Measurements from ENCODE around the gene ARMH1.
A peak's percentile ranks its signal among the peaks of the same experiment; 100 is the strongest.
"Not testable (repeated sequence)": the region's sequence is repeated elsewhere in the genome, so short reads cannot be mapped to it uniquely, and the experiment has no call there.

ARMH1 gene

DNA sequence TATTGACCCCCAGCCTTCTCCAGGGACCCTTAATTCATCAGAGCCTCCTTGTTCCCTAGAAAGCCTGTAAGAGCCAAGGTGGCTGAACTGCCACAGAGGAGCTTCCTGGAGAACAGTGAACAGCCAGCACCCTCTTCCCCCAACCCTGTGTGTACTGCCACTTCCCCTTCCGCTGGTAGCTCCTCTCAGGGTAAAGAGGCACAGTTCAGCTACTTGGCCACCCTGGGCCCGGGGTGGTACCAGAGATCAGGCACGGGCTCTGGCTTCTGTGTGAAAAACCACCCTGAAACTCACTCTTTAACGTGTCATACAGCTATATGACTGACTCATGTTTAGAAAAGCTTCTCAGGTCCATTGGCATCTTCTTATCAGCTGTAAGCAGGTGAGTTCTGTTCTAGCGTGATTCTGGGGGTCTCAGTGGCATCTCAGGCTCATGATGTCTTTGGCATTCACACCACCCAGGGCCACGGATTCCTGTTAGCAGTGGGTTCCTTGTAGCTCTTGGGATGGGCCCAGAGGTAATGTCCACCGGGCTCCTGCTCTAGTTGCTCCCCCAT is 22.4 kb downstream of the ARMH1 start:
- no peak for FAIRE-seq

DNA sequence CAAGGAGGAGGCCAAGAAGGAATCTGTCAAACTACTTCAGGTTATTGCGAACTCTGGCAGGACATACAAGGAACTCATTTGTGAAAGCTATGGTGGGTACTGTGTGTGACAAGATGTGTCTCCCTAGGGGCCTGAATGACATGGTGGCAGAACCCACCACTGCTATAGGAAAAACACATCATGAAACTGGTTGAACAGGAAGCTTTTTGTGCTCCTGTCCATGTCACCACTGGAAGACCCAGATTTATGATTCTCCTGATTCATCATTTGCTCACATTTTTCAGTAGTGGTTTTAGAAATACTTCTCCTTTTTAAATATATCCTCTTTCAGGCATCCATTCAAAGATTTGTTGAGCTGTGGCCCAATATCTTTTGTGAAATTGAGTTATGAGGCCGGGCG is 23.6 kb downstream of the ARMH1 start:
- FAIRE-seq: no peak

DNA sequence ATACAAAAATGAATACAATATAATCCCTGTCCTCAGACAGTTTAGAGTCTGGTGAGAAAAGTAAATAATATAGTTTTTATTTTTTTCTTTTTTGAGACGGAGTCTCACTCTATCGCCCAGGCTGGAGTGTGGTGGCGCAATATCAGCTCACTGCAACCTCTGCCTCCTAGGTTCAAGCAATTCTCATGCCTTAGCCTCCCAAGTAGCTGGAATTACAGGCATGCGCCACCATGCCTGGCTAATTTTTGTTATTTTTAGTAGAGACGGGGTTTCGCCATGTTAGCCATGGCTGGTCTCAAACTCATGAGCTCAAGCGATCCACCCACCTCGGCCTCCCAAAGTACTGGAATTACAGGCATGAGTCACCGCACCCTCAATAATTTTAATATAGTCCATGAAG is 24.9 kb downstream of the ARMH1 start:
- FAIRE-seq: not testable (repeated sequence)

DNA sequence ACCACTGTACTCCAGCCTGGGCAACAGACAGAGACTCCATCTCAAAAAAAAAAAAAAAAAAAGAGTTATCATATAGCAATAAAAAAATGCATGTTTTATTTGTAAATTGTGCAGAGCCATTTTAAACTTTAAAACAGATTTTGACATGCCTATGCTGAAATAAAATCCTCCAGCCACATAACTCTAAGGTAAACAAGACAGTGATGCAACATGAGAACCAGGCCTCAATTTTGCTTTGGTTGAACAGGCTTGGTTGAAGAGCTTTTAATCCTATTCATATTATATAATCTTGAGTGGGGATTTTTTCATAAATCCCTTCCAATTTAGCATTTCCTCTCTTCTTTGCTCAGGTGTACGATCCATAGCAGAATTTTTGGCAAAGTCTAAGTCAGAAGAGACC is 26.1 kb downstream of the ARMH1 start:
- FAIRE-seq: no peak

DNA sequence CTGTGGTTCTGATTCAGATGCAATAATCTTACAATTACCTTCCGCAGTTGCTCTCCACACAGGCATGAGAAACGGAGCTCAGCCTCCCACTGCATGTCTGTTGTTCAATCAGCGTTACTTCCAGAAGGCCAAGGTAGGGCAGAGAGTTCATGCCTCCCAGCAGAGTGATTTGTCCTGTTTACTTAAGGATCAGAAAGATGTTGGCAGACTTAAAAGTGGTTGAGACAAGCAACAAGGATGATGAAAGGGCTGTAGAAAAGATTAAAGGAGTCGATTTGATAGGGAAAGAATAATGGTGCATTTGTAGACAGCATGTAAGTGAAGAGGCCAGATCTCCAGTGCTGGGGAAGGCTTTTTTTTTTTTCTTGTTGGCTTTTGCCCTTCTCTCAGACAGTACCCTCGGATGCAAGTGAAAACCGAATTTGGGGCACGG is 26.6 kb downstream of the ARMH1 start:
- FAIRE-seq: no peak

DNA sequence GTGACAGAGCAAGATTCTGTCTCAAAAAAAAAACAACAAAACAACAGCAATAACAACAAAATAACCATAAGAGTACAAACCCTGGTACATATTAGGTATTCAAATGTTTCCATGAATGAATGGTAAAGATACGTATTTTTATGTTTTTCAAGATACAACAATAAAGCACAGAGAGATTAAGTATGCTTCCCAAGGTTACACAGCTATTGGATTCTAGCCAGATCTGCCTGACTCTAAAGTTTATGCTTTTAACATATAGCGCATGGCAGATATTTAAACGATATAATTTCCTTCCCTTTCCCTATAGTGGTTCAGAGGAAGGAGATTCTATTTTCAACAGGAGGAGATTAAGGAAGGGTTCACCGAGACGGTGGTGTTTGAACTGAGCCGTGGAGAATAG is 31.0 kb downstream of the ARMH1 start:
- no peak for FAIRE-seq

DNA sequence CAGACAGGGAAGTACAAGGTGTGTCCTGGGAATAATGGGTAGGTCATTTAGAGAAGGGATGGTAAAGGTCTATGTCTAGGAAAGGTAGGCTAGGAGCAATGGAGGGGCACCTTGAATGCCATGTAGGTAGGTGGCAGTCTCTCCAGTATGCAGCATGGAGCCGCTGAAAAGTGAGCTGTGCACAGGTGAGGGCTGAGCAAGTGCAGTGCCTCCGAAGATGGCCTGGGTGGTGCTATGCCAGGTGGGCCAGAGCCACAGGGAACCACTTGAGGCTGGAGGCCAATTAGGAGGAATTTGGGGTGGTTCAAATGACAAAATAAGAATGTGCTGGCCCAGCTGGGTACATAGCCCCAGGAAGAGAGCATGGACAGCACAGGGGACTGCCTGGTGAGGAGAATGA is 31.4 kb downstream of the ARMH1 start:
- FAIRE-seq: no peak

DNA sequence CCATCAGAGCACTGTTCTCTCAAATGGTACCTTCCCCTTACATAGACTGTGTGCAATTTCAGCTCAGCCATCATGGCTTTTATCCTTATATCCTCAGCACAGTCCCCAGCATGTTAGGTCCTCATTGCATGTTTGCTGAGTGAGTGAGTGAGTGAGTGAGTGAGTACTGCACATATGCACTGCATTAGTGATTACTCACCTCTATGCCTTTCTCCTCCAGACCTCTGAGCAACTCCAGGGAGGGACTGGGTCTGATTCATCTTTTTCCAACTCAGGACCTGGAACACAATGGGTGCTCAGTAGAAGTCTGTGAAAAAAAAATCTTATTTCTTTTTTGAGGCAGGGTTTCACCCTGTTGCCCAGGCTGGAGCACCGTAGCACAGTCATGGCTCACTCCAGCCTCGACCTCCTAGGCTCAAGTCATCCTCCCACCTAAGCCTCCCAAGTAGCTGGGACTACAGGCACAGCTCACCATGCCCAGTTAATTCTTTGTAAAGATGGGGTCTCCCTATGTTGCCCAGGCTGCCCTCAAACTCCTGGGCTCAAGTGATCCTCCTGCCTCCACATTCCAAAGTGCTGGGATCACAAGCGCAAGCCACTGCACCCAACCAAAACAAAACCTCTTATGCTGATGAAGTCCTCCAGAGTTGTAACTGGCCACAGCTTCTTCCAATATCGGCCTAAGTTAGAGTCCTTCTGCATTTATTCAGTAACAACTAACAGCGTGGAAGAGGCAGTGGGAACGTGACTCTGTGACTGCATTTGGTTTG is 32.8 kb downstream of the ARMH1 start:
- no peak for FAIRE-seq

DNA sequence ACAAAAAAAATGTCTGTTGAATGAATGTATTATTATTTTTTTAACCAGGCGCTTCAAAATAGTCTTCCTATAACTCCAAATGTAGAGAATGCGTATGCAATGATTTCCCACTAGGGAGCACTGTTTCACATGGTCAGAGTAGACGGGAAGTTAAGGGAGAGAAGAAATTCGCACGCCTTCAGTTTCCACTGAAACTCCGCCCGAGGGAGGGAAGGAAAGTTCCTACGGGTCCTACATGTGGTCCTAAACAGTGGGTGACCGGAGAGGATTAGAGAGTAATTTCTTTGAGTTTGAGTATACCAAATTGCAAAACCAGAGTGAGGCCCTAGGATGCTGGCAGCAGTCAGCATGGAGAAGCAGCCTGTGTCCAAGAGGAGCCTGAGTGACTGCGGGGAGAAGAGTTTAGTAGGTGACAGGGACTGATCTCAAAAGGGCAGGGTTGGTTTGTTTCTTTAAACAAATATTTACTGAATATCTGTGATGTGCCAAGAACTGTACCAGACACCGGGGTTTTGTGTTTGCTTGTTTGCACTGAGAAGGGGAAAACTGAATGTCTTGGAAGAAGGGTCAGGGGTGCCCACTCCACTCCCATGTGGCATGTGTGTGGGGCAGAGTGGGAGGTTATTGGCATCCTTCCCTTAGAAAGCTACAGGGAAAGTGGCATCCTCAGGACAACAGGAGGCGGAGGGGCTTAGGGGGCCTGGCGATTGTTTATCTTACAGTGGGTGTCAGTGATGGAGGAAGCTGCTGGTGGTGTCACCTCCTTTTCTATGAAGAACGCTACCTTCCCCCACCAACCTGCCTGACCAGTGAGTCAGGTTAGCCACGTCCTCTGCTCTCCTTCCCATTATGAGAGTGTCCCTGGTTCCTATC is 33.7 kb downstream of the ARMH1 start:
- peak; percentile 92 for FAIRE-seq

DNA sequence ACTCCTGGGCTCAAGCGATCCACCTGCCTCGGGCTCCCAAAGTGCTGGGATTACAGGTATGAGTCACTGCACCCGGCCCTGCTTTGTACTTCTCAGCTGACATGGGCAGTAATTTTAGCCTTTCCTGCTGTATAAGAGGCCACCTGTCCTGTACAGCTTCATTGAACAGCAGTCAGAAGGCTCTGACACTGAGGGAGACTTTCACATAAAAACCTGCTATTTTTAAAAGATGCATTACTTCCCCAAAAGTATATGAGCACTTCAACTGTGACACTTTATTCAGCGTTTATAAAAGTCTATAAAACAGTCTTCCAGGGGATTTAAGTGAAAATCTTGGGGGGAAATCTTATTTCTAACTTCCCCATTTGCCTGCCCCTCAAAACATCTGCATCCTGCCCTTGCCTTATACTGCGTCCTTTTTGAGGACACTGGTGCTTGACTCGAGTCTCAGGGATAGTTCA is 38.8 kb downstream of the ARMH1 start:
- no peak for FAIRE-seq

DNA sequence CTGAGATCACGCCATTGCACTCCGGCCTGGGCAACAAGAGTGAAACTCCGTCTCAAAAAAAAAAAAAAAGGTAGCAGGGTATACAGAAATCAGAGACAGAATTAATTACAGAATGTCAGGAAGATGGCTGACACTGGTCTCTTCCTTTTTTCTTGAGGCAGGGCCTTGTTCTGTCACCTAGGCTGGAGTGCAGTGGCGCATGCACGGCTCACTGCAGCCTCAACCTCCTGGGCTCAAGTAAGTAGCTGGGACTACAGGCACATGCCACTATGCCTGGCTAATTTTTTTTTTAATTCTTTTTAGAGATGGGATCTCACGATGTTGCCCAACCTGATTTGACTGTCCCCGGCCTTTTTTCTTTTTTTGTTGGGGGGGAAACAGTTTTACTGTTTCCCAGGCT is 40.0 kb downstream of the ARMH1 start:
- no peak for FAIRE-seq

DNA sequence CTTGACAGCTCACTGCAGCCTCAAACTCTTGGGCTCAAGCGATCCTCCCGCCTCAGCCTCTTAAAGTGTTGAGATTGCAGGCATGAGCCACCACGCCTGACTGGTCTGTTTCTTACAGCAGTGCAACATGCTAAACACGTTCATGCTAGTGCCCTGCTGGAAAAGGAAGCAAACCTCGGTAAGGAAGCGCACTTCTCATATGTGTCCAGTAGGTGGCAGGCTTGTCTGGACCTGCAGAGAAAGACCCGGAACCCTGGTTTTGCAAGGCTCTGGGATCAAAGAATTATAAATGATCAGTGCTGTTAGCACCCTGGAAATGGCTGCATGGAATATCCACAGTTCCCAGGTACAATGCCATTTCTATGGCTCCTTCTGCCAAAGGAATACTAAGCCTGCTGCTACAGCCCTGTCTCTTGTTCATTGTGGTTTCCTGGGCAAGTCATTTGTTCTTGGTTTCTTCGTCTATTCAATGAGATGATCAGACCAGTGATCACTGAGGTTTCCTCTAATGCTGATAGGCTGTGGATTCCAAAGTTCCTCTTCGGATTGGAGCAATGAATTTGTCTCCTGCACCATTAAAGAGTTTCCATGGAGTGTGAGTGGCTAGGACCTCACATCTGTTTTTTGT is 40.5 kb downstream of the ARMH1 start:
- peak; percentile 87 for FAIRE-seq

DNA sequence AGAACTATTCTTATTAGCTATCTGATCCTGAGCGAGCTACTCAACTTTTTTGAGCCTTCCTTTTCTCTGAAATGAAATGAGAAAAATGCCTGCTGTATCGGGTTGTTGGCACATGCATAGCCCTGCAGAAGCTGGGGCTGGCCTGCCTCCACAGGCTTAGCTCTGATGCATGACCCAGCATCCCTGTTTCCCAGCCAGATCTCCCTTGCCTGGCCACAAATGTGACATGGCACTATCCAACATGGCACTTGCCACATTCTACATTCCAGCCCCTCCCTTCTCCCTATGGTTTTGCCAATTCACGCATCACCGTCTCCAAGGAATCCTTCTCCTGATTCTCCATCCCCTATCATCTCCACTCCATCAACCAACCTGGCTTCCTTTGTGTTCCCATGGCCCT is 42.6 kb downstream of the ARMH1 start:
- FAIRE-seq: no peak

DNA sequence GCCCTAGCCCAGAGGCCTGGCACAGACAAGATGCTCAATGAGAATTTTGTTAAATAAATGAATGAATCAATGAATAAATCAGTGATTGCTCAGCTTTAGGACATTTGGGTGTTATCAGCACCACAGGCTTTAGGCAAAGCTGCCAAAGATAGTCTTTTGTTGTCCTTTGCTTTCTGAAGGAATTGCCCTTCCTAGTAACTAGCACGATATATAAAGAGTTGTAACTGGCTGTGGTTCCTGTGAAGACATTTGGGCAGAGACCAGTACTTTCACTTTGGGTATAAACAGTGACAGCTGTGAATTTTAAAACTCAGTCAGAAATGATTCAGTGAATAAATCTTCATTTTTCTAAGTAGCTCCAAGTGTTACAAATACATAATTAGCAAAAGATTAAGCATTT is 43.1 kb downstream of the ARMH1 start:
- no peak for FAIRE-seq

DNA sequence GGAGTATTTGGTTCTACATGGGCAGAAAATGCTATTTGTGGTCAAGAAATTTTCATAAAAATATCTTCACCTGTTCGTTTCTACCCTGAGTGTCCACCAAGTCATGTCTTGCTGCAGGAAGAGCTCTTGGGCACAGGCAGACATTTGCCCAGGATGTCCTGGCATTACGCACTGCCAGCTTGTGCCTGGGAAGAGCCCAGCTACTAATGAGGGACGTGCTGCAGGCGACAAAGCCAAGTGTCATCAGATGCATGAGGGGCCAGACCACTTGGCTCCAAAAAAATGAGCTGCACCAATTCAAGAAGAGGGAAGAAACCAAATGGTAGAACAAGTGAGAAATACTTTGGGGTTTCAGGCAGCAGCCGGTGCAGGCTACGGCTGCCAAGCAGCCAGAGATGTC is 43.6 kb downstream of the ARMH1 start:
- no peak for FAIRE-seq

DNA sequence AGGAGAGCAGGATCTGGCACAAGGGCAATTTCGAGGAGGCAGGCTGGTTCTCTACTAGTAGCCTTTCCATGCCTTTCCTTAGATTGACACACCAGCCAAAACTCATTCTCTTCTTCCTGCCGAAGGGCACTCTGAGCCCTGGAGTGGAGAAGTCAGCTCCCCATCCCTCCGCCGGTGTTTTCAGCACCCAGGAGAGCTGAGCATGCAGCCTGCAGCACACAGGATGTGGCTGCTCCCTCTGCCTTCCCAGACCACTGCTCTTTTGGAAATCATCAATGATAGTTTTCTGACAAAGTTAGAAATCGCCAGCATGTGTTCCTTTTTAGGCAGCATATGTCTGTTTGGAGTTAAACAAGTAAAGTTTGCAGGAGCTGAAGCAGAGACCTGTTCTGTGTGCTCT is 44.8 kb downstream of the ARMH1 start:
- FAIRE-seq: no peak

DNA sequence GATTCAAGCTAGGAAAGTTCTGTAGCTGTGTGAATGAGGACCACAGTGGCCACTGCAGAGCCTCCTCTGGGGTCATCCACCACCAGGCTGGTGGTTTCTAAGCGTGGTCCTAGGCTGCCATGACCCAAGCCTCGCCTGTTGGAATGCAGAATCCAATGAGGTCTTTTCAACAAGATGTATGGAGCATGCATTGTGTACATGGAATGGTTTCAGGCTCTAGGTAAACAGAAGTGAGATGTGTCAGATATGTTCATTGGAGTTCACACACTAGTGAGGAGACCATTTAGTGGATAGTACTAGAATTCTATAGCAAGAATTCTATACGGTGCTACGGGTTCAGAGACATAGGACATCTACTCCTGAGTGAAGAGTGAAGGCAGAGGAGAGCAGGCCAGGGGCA is 45.8 kb downstream of the ARMH1 start:
- FAIRE-seq: no peak

DNA sequence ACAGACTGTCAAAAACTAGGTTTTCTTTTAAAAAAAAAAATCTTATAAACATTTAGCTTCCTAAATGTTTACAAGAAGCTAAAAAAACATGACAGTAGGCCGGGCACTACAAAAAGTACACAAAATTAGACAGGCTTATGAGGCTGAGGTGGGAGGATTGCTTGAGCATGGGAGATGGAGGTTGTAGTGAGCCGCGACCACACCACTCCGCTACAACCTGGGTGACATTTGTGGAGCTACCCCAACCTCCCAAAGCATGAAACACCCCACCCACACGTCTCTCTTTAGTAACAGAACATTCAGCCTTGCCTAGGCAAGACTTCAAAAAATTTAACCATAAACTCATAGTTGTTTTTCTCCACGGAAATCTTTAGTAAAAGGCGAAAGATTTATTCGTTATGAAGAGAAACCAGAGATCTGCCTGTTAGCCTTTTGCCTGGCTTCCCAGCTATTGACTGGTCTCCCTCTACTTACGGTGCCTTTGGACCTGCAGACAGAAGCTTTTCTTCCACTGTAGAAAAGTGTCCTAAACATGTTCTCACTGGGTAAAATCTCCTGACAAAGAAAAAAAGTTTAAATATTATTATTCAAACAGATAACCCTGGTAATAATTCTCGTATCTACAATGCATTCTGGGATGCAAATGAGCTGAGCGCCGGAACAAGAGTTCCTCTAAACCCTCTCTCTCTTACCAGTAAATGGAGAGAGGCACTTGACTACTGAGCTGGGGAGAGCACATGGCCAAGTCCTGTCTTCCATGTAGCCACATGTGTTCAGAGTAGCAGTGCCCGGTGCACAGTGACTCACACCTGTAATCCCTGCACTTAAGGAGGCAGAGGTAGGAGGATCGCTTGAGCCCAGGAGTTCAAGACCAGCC is 47.2 kb downstream of the ARMH1 start:
- peak; percentile 41 for FAIRE-seq

DNA sequence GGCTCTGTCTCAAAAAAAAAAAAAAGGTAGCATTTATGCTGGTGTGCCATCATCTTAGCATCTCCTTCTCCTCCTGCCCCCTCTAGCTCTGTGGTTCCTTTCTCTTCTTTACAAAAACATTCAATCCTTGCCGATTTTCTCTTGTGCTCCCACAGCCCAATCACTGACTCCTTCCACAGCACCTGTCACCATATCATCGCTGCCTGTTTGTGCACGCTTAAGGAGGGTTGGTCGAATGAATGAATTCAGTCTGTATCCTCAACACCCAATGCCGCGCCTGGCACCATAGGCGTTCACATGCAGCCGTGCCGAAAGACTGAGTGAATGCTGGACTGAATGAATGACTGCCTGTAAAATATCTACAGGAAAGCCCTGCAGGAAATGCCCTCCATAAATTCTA is 48.5 kb downstream of the ARMH1 start:
- FAIRE-seq: no peak

DNA sequence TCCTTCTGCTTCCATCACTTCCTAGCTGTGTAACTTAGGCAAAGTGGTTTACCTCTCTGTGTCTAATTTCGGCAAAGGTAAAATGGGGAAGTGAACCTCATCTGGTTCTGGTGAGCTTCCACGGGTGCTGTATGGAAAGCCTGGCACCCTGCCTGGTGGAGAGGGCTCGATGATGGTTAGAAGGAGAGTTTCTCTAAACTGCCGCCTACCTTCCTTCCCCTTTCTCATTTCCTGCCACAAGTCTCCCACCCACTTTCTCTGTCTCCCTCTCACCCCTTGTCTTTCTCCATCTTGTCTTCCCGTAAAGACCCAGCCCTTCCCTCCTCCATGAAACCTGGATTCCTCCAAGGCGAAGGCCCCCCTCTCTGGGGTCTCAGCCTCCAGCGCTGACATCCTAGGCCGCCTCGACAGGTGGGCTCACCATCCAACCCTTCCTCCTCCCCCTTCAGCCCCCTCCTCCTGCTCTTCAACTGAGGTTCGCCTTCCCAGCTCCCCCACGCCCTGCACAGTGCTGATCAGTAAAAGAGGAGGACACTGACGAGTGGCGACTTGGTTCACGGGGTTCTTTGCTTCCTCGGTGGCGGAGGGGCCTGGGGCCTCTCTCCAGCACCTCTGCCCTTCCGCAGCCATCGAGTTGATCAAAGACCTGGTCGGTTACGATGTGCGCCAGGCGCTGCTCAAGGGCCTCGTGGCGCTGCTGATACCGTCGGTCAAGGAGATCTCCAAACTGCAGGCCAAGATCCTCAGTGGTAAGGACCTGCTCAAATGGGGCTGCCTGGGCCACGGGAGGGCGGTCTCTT is 49.2 kb downstream of the ARMH1 start:
- FAIRE-seq: no peak

DNA sequence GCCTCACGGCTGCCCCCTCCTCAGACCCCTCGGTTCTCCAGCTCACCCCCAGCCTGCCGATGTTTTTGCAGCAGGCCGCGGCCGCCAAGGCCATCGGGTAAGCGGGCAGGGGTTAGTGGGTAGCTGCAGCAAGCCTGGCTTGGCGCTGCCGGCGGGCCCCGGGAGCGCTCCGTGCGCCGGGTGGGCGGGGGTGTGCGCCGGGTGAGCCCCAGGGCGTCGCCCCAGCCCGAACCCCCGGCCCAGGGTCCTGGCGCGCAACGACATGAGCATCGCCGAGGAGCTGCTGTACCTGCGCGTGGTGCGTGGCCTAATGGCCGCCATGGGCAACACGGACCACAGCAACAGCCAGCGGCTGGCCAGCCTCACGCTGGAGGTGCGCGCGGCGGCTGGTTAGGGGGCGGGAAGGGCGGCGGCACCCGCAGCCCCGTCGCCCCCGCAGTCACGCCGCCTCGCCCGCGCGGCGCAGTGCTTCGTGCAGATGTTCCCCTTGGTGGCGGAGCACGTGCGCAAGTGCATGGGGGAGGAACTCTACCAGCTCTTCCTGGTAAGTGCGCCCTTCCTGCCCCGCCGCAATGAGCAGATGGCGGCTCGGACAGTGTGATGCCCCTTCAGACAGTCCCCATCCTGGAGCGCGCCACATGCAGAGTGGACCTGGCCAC is 49.9 kb downstream of the ARMH1 start:
- no peak for FAIRE-seq

All from A204.1 (cell line).